HEK293 (cell line): ENCODE results near the gene DCLK1.

Experiments used
- CTCF ChIP-seq: fragments of 450-650 bp; formaldehyde crosslinking; IDR thresholded peaks from 2 replicates; pipeline ENCODE4 v1.5.1; 2016; ENCODE audit warnings: missing biosample characterization, missing genetic modification characterization
- ZFP41 ChIP-seq: fragments of 450-650 bp; formaldehyde crosslinking; IDR thresholded peaks from 2 replicates; pipeline ENCODE4 v1.5.1; 2016; ENCODE audit warnings: missing biosample characterization, missing genetic modification characterization, borderline replicate concordance
- ZNF133 ChIP-seq: fragments of 450-650 bp; formaldehyde crosslinking; IDR thresholded peaks from 2 replicates; pipeline ENCODE4 v1.5.1; 2016; ENCODE audit warnings: missing biosample characterization, missing genetic modification characterization
- ZNF239 ChIP-seq: fragments of 450-650 bp; formaldehyde crosslinking; IDR thresholded peaks from 2 replicates; pipeline ENCODE4 v1.5.1; 2016; ENCODE audit warnings: missing biosample characterization, missing genetic modification characterization
- ZNF280D ChIP-seq: fragments of 450-650 bp; formaldehyde crosslinking; IDR thresholded peaks from 2 replicates; pipeline ENCODE4 v1.5.1; 2016; ENCODE audit warnings: missing biosample characterization, missing genetic modification characterization
- ZNF302 ChIP-seq: fragments of 450-650 bp; formaldehyde crosslinking; IDR thresholded peaks from 2 replicates; pipeline ENCODE4 v1.5.1; 2016; ENCODE audit warnings: missing biosample characterization, missing genetic modification characterization, low read depth
- ZSCAN16 ChIP-seq: fragments of 450-650 bp; formaldehyde crosslinking; IDR thresholded peaks from 2 replicates; pipeline ENCODE4 v1.5.1; 2016; ENCODE audit warnings: missing biosample characterization, missing genetic modification characterization
- TF ChIP-seq, protein P1 (sequence below): fragments of 450-650 bp; formaldehyde crosslinking; IDR thresholded peaks from 2 replicates; pipeline ENCODE4 v1.5.1; 2017; ENCODE audit warnings: missing biosample characterization, missing genetic modification characterization
- TF ChIP-seq, protein P2 (sequence below): fragments of 450-650 bp; formaldehyde crosslinking; IDR thresholded peaks from 2 replicates; pipeline ENCODE4 v1.5.1; 2016; ENCODE audit warnings: missing biosample characterization, missing genetic modification characterization, low read depth

GRCh38 chr13:36173571-36174322 is 42.6 kb upstream of the DCLK1 start:
- no peak for TF ChIP-seq CTCF
- no peak for TF ChIP-seq ZNF280D (tag by site-specific recombination)
- TF ChIP-seq, protein P1, sequence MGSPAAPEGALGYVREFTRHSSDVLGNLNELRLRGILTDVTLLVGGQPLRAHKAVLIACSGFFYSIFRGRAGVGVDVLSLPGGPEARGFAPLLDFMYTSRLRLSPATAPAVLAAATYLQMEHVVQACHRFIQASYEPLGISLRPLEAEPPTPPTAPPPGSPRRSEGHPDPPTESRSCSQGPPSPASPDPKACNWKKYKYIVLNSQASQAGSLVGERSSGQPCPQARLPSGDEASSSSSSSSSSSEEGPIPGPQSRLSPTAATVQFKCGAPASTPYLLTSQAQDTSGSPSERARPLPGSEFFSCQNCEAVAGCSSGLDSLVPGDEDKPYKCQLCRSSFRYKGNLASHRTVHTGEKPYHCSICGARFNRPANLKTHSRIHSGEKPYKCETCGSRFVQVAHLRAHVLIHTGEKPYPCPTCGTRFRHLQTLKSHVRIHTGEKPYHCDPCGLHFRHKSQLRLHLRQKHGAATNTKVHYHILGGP (tag by site-specific recombination), result no peak
- TF ChIP-seq ZNF302, result no peak
- TF ChIP-seq ZNF239 (tag by site-specific recombination), result no peak
- TF ChIP-seq, protein P2, sequence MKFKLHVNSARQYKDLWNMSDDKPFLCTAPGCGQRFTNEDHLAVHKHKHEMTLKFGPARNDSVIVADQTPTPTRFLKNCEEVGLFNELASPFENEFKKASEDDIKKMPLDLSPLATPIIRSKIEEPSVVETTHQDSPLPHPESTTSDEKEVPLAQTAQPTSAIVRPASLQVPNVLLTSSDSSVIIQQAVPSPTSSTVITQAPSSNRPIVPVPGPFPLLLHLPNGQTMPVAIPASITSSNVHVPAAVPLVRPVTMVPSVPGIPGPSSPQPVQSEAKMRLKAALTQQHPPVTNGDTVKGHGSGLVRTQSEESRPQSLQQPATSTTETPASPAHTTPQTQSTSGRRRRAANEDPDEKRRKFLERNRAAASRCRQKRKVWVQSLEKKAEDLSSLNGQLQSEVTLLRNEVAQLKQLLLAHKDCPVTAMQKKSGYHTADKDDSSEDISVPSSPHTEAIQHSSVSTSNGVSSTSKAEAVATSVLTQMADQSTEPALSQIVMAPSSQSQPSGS (tag by site-specific recombination), result no peak
- TF ChIP-seq ZSCAN16, result no peak
- no peak for TF ChIP-seq ZNF133
- TF ChIP-seq ZFP41 (tag by site-specific recombination), result no peak
